Left ventricle myocardium inferior (tissue), 1 donor: Measurements from ENCODE around the gene PLA2G4D. TPM values are rescaled to one million over a fixed set of nuclear protein-coding genes. Genes with fewer than 3 reads are reported as not detected.

ENCODE experiments used
- DNase-seq: peaks from one replicate; pipeline ENCODE4 v3.0.0-alpha.2; 2020
- H3K27ac ChIP-seq: fragments of 200-600 bp; replicated peaks from 2 replicates; pipeline ENCODE4 v1.8.0; 2021
- H3K27me3 ChIP-seq: fragments of 200-600 bp; 2 replicates; pipeline ENCODE4 v1.8.0; 2021; ENCODE audit warnings: low read depth
- H3K36me3 ChIP-seq: fragments of 200-600 bp; 2 replicates; pipeline ENCODE4 v1.8.0; 2021
- H3K4me1 ChIP-seq: fragments of 200-600 bp; 2 replicates; pipeline ENCODE4 v1.8.0; 2021
- H3K4me3 ChIP-seq: fragments of 200-600 bp; 2 replicates; pipeline ENCODE4 v1.8.0; 2021; ENCODE audit warnings: mild to moderate bottlenecking, moderate library complexity
- H3K9me3 ChIP-seq: fragments of 200-600 bp; replicated peaks from 2 replicates; pipeline ENCODE4 v1.8.0; 2021
- CTCF ChIP-seq: fragments of 200-600 bp; IDR thresholded peaks from 2 replicates; pipeline ENCODE4 v1.8.0; 2021; ENCODE audit warnings: antibody characterized with exemption, mild to moderate bottlenecking, borderline replicate concordance
- intact Hi-C: fragments of 100-400 bp; cut with micrococcal nuclease; formaldehyde crosslinking; loops from one replicate; pipeline ENCODE4 v1.11.0; 2022
- total RNA-seq: library from RNA; stranded (reverse); fragmentation: NEBNext Ultra II Directional; extraction: Animal tissue kit (Norgen Biotek cat#: 25700); gene quantifications from one replicate; pipeline ENCODE4 v1.2.1, GENCODE V29; 2021
- donor health status: DM: no; HTN: yes; CAD: no; lungs with severe emphysema.

PLA2G4D gene
- total RNA-seq, 1 donor from 2014 or later: not detected

GRCh38 chr15:42048080-42048820, 46.1 kb downstream of the PLA2G4D start:
- Histone ChIP-seq H3K9me3 (no peaks in the 10 kb centered on the region), H3K4me3 (no peak overlapping the region), H3K4me1 (peaks cover 24% of the 10 kb centered on the region), H3K27ac (no peak overlapping the region), H3K27me3 (no peaks in the 10 kb centered on the region), H3K36me3 (no peaks in the 10 kb centered on the region)
- intact Hi-C loops: no loop called here
- no peak for DNase-seq
- TF ChIP-seq CTCF: no peak

GRCh38 chr15:42046597-42046996, 47.8 kb downstream of the PLA2G4D start:
- Histone ChIP-seq H3K36me3 (no peaks in the 10 kb centered on the region), H3K9me3 (no peaks in the 10 kb centered on the region), H3K4me3 (no peak overlapping the region), H3K27ac (no peak overlapping the region), H3K27me3 (no peaks in the 10 kb centered on the region), H3K4me1 (peaks cover 19% of the 10 kb centered on the region)
- intact Hi-C loops: no loop called here
- no peak for DNase-seq
- no peak for TF ChIP-seq CTCF

GRCh38 chr15:42045211-42045615, 49.1 kb downstream of the PLA2G4D start:
- intact Hi-C loops: no loop called here
- H3K27me3 ChIP-seq: no peaks in the 10 kb centered on the region
- H3K9me3 ChIP-seq: no peaks in the 10 kb centered on the region
- TF ChIP-seq CTCF: no peak
- H3K4me3 ChIP-seq: no peak overlapping the region
- H3K36me3 ChIP-seq: no peaks in the 10 kb centered on the region
- H3K4me1 ChIP-seq: peaks cover 7% of the 10 kb centered on the region
- DNase-seq: no peak
- no peak overlapping the region for H3K27ac ChIP-seq

- Histone ChIP-seq H3K27me3 (no peaks in the 10 kb centered on the region), H3K36me3 (no peaks in the 10 kb centered on the region), H3K27ac (no peak overlapping the region), H3K4me1 (no peaks in the 10 kb centered on the region), H3K4me3 (no peak overlapping the region), H3K9me3 (no peaks in the 10 kb centered on the region)
- intact Hi-C loops: no loop called here
- no peak for TF ChIP-seq CTCF
- no peak for DNase-seq
Measured at GRCh38 chr15:42042602-42043400, 51.6 kb downstream of the PLA2G4D start.

GRCh38 chr15:42038401-42038800, 56.0 kb downstream of the PLA2G4D start:
- Histone ChIP-seq H3K27ac (no peak overlapping the region), H3K4me3 (no peak overlapping the region), H3K9me3 (no peaks in the 10 kb centered on the region), H3K27me3 (no peaks in the 10 kb centered on the region), H3K36me3 (no peaks in the 10 kb centered on the region), H3K4me1 (no peaks in the 10 kb centered on the region)
- DNase-seq: no peak
- intact Hi-C loops: no loop called here
- no peak for TF ChIP-seq CTCF
